GM12878 (cell line): ENCODE results near the gene USP10. TPM values are rescaled to one million over a fixed set of nuclear protein-coding genes. Genes with fewer than 3 reads are reported as not detected.
"Not testable (repeated sequence)": the region's sequence is repeated elsewhere in the genome, so short reads cannot be mapped to it uniquely, and the experiment has no call there.

Source experiments
- ATAC-seq: fragments of 200-7000 bp; cut with Tn5 transposase; 3 replicates; pipeline ENCODE4 v1.9.1; 2020; ENCODE audit warnings: mild to moderate bottlenecking, moderate library complexity
- BruUV-seq: library from RNA; stranded (reverse); fragments of 400-500 nt; replicated peaks from 2 replicates; lab custom pipeline; 2021; lab: Mats Ljungman, UMichigan
- CTCF ChIA-PET: fragments of 300-600 bp; sonication (Branson Sonifier 250); formaldehyde crosslinking; extraction: SDS; loops from one replicate; lab custom pipeline; 2021; ENCODE audit warnings: inconsistent platforms; lab: Yijun Ruan, JAX
- POLR2A ChIA-PET: fragments of 350-600 bp; formaldehyde crosslinking; extraction: SDS; loops from one replicate; lab custom pipeline; 2021; ENCODE audit warnings: inconsistent platforms; lab: Charles Lee
- RAD21 ChIA-PET: fragments of 300-600 bp; sonication (Branson Sonifier 250); formaldehyde crosslinking; loops from one replicate; lab custom pipeline; 2023; ENCODE audit warnings: antibody characterized with exemption; ENCODE audit not compliant: unreplicated experiment; lab: Charles Lee
- SMC1A ChIA-PET: fragments of 300-600 bp; sonication (Branson Sonifier 250); formaldehyde crosslinking; loops from one replicate; lab custom pipeline; 2023; ENCODE audit not compliant: unreplicated experiment, uncharacterized antibody; lab: Charles Lee
- DNase-seq: peaks from one replicate; pipeline ENCODE4 v3.0.0-alpha.2; 2011; ENCODE audit warnings: low read depth, low spot score
- FAIRE-seq: peaks from 3 replicates; lab custom pipeline; 2011; peaks lifted over from hg19 to GRCh38; lab: Jason Lieb, UNC
- H2AFZ ChIP-seq: 2 replicates; pipeline ENCODE4 v1.6.0; 2011; ENCODE audit warnings: low read depth, low read length, control low read depth; ENCODE audit not compliant: control insufficient read depth
- H3K27ac ChIP-seq: 2 replicates; pipeline ENCODE4 v1.5.1; 2011; ENCODE audit warnings: control low read depth; ENCODE audit not compliant: control insufficient read depth, insufficient read depth
- H3K27me3 ChIP-seq, 2 experiments: replicated peaks in 1 of 2; 2 replicates each; pipeline versions ENCODE4 v1.6.0 to v1.6.1; 2011; ENCODE audit warnings: low read length in 1 of 2; ENCODE audit not compliant: control insufficient read depth in 2 of 2, insufficient read depth in 2 of 2
- H3K36me3 ChIP-seq, 2 experiments: 2 replicates each; pipeline ENCODE4 v1.5.1; 2011; ENCODE audit warnings: low read length in 1 of 2; ENCODE audit not compliant: control insufficient read depth in 2 of 2, insufficient read depth in 2 of 2
- H3K4me1 ChIP-seq: 2 replicates; pipeline ENCODE4 v1.6.1; 2011; ENCODE audit warnings: mild to moderate bottlenecking, low read length, moderate library complexity, mixed read lengths; ENCODE audit not compliant: control insufficient read depth, insufficient read depth
- H3K4me2 ChIP-seq: 2 replicates; pipeline ENCODE4 v1.6.0; 2011; ENCODE audit warnings: control low read depth; ENCODE audit not compliant: control insufficient read depth, insufficient read depth
- H3K4me3 ChIP-seq: fragments of 200-600 bp; sonication (generic); 2 replicates; pipeline ENCODE4 v1.5.1; 2016
- H3K79me2 ChIP-seq: 2 replicates; pipeline ENCODE4 v1.6.0; 2011; ENCODE audit warnings: low read length; ENCODE audit not compliant: control insufficient read depth, insufficient read depth
- H3K9ac ChIP-seq: 2 replicates; pipeline ENCODE4 v1.8.0; 2011; ENCODE audit warnings: low read length, control low read depth, mixed read lengths; ENCODE audit not compliant: control insufficient read depth, insufficient read depth
- H3K9me3 ChIP-seq: replicated peaks from 3 replicates; pipeline ENCODE4 v1.5.1; 2011; ENCODE audit warnings: mild to moderate bottlenecking, low read length; ENCODE audit not compliant: control insufficient read depth, insufficient read depth
- H4K20me1 ChIP-seq: 2 replicates; pipeline ENCODE4 v1.6.0; 2011; ENCODE audit not compliant: control insufficient read depth, insufficient read depth
- MEF2A ChIP-seq: IDR thresholded peaks from 2 replicates; pipeline ENCODE4 v1.6.1; 2011; ENCODE audit warnings: low read depth, mild to moderate bottlenecking, low read length, moderate library complexity; ENCODE audit not compliant: insufficient read depth
- WGBS: methylation state at CpG from one replicate; pipeline ENCODE4 v1.1.6; 2016; ENCODE audit warnings: low lambda C conversion rate; ENCODE audit not compliant: insufficient replicate concordance, insufficient coverage; ENCODE audit errors: missing lambda C conversion rate; 5-methylcytosine and 5-hydroxymethylcytosine counted together
- in situ Hi-C: fragments of 300-500 bp; cut with MboI; formaldehyde crosslinking; loops from 9 replicates; pipeline ENCODE4 v1.14.3; 2018; ENCODE audit warnings: mixed read lengths
- intact Hi-C: fragments of 100-400 bp; cut with micrococcal nuclease; formaldehyde crosslinking; loops from one replicate; pipeline ENCODE4 v1.14.2; 2022; ENCODE audit not compliant: unreplicated experiment
- polyA plus RNA-seq, 11 experiments: library from polyadenylated mRNA; depleted of rRNA in 4 of 11; unstranded in 6 of 11; stranded (reverse) in 5 of 11; fragments of >200 nt; fragmentation: Nextera tagmentation in 4 of 11; fragmentation: Illumina TruSeq in 1 of 11; extraction: Ambion mirVana in 4 of 11; extraction: Trizol in 1 of 11; gene quantifications; 1 replicate in 1 of 11; 2 replicates in 10 of 11; pipeline versions ENCODE4 v1.2.1 to v1.2.3, GENCODE V29; 2011 to 2016; ENCODE audit warnings: inconsistent platforms in 2 of 11, missing spikeins in 2 of 11, low read depth in 1 of 11
- total RNA-seq, 4 experiments: library from RNA; depleted of rRNA in 3 of 4; stranded (reverse); fragments of >200 nt in 3 of 4; fragmentation: Illumina TruSeq in 1 of 4; extraction: Trizol in 1 of 4; gene quantifications; 2 replicates each; pipeline versions ENCODE4 v1.2.1 to v1.2.3, GENCODE V29; 2013 to 2021
- TF ChIP-seq, protein P1 (sequence below), 3 experiments: IDR thresholded peaks in 2 of 3; conservative IDR thresholded peaks in 1 of 3; 2 replicates each; pipeline ENCODE4 v1.5.1; 2011; ENCODE audit warnings: low read depth in 3 of 3, low read length in 3 of 3, mild to moderate bottlenecking in 3 of 3, control low read depth in 2 of 3, moderate library complexity in 2 of 3, inconsistent platforms in 1 of 3, mixed read lengths in 1 of 3; ENCODE audit not compliant: control insufficient read depth in 2 of 3, insufficient read depth in 1 of 3; ENCODE audit errors: extremely low read depth in 1 of 3

USP10 gene
- total and polyA plus RNA-seq, 10 of the 15 experiments (the other 5 are each of a cell fraction or from before 2014, with no cell fraction given): 46.1 to 160 (median 105) TPM

DNA sequence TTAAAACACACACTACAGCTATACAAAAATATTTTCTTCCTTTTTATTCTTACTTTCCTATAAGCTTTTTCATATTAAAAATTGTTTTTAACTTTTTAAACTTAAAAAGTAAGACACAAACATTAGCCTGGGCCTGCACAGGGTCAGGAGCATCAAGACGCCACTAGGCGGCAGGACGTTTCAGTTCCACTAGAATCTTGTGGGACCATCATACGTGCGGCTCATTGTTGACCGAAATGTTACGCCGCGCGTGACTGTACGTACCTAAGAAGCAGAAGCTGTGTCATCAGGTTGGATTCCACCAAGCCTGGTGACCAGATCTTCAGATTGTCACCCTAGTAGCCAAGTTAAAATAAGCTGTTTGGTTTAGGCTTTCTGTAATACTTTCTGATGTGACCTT, 47.1 kb downstream of the USP10 start:
- Histone ChIP-seq H3K27ac (no peak overlapping the region), H2AFZ (no peak overlapping the region), H3K9me3 (no peaks in the 10 kb centered on the region), H3K4me1 (peaks cover 22% of the 10 kb centered on the region), H3K27me3 (no peaks in the 10 kb centered on the region), H4K20me1 (no peaks in the 10 kb centered on the region), H3K4me3 (no peak overlapping the region)
- SMC1A ChIA-PET: interaction anchor here (0.7 to 2.1 kb wide), 8 partner anchors 8 to 224 kb away, joined by 3 to 12 read pairs (median 4); no protein-coding TSS in a partner anchor
- intact Hi-C loops: no loop called here
- no peak for DNase-seq
- over 99% methylated on average over 11 of the region's 11 CpGs for WGBS
- TF ChIP-seq, protein P1, sequence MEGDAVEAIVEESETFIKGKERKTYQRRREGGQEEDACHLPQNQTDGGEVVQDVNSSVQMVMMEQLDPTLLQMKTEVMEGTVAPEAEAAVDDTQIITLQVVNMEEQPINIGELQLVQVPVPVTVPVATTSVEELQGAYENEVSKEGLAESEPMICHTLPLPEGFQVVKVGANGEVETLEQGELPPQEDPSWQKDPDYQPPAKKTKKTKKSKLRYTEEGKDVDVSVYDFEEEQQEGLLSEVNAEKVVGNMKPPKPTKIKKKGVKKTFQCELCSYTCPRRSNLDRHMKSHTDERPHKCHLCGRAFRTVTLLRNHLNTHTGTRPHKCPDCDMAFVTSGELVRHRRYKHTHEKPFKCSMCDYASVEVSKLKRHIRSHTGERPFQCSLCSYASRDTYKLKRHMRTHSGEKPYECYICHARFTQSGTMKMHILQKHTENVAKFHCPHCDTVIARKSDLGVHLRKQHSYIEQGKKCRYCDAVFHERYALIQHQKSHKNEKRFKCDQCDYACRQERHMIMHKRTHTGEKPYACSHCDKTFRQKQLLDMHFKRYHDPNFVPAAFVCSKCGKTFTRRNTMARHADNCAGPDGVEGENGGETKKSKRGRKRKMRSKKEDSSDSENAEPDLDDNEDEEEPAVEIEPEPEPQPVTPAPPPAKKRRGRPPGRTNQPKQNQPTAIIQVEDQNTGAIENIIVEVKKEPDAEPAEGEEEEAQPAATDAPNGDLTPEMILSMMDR (IDR thresholded peaks at IDR 0.05 in 2 of 3, conservative IDR thresholded peaks at IDR 0.05 in 1 of 3; ENCODE audit: control insufficient read depth in 2 of 3, extremely low read depth in 1 of 3, insufficient read depth in 1 of 3, low read depth in 3 of 3, low read length in 3 of 3): 0 out of 6 replicates have a peak, but pooled peaks of 2 of the 3 experiments have one; percentile 11 to 22
- TF ChIP-seq MEF2A: no peak
- TF ChIP-seq, all 136 proteins: peak for 1
- Histone ChIP-seq H3K4me2 (no peak overlapping the region), H3K79me2 (peaks cover 53% of the 10 kb centered on the region), H3K36me3 (peaks cover 6 to 27% of the 10 kb centered on the region in 2 experiments), H3K9ac (no peak overlapping the region)
- in situ Hi-C loops: no loop called here
- RAD21 ChIA-PET: interaction anchor here (0.6 to 2.3 kb wide), 2 partner anchors 8 to 238 kb away, joined by 3 to 7 read pairs; no protein-coding TSS in a partner anchor
- CTCF ChIA-PET: interaction anchor here (0.6 to 12.5 kb wide), 9 partner anchors 8 to 224 kb away, joined by 3 to 239 read pairs (median 5); no protein-coding TSS in a partner anchor
- no TSS peak for BruUV-seq
- ATAC-seq: no peak
- FAIRE-seq: no peak
- POLR2A ChIA-PET: interaction anchor here (1.7 kb wide), 1 partner anchor 11 kb away, joined by 5 read pairs; no protein-coding TSS in a partner anchor

DNA sequence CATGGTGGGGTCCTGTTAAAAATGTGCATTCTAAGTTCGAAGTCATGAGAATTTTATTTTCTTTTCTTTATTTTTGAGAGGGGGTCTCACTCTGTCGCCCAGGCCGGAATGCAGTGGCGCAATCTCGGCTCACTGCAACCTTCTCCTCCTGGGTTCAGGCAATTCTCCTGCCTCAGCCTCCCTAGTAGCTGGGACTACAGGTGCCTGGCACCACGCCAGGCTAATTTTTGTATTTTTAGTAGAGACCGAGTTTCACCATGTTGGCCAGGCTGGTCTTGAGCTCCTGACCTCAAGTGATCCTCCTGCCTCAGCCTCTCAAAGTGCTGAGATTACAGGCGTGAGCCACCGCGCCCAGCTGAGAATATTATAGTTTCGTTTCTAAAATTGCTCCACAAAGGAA, 48.4 kb downstream of the USP10 start:
- H3K27ac ChIP-seq, FAIRE-seq, in situ Hi-C loops, ATAC-seq, BruUV-seq, H3K4me3 ChIP-seq, H4K20me1 ChIP-seq, H3K4me2 ChIP-seq, intact Hi-C loops, H3K9ac ChIP-seq, H2AFZ ChIP-seq, H3K9me3 ChIP-seq, DNase-seq, H3K27me3 ChIP-seq: not testable (repeated sequence)
- Histone ChIP-seq H3K36me3 (peaks cover 4 to 15% of the 10 kb centered on the region in 2 experiments; a peak in 3 of 4 replicates), H3K79me2 (peaks cover 59% of the 10 kb centered on the region), H3K4me1 (peaks cover 36% of the 10 kb centered on the region)
- ChIA-PET POLR2A (interaction anchor here (0.6 kb wide), 1 partner anchor 234 kb away, joined by 3 read pairs; no protein-coding TSS in a partner anchor), CTCF (interaction anchor here (1.3 to 12.5 kb wide), 2 partner anchors 10 to 126 kb away, joined by 5 to 239 read pairs; no protein-coding TSS in a partner anchor), SMC1A (interaction anchor here (0.7 to 8.4 kb wide), 3 partner anchors 11 to 234 kb away, joined by 3 to 129 read pairs (median 3); no protein-coding TSS in a partner anchor), RAD21 (interaction anchor here (0.6 to 2.3 kb wide), 2 partner anchors 10 to 32 kb away, joined by 3 to 7 read pairs; no protein-coding TSS in a partner anchor)
- WGBS: 87% methylated on average over 11 of the region's 11 CpGs
